ENCODE results near the gene IPCEF1. TPM values are rescaled to one million over a fixed set of nuclear protein-coding genes. Genes with fewer than 3 reads are reported as not detected.

The IPCEF1 gene
- total and polyA plus RNA-seq, 2 of the 8 experiments (the other 6 are each of a cell fraction or from before 2014, with no cell fraction given) = 0.41 to 0.78 TPM

DNA sequence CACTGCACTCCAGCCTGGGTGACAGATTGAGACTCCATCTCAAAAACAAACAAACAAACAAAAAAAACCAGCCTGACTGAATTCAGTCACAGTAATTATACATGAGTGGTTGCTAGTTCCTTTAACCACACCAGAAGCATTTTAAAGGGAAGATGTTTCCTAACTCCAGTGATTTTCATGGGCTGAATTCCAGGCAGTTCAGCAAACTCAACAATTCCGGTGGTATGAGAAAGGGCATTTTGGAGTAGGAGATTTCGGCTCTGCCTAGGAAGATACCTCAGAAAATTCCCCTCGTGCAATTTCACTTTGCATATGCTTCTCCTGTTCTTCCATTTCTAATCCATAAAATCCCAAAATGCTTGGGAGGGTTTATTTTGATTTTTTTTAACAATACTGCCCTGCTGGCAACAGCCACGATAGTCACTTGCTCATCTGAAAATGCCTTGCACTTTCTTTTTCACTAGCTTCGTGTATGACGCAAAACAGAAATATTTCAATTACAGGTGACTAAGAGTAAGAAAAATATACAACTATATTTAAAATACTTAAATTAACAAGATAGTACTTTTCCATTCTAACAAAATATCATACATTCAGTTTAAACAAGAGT lies 48.3 kb upstream of the IPCEF1 start:
- ChIA-PET CTCF (ENCODE audit: partially characterized antibody) (no interaction called here), POLR2A (ENCODE audit: partially characterized antibody) (no interaction called here)
- Histone ChIP-seq H3K27ac (ENCODE audit: low read depth, low read length) (no peak overlapping the region), H3K18ac (ENCODE audit: extremely low read depth, low read length) (no peak overlapping the region), H2BK20ac (ENCODE audit: low read length) (no peak overlapping the region), H3K4ac (replicated peaks; ENCODE audit: insufficient read length, low read depth, low read length) (no peak overlapping the region), H3K79me1 (ENCODE audit: low read depth, low read length) (no peaks in the 10 kb centered on the region), H3K23me2 (ENCODE audit: low read depth, low read length) (no peaks in the 10 kb centered on the region), H3K9ac (replicated peaks in 1 of 4; ENCODE audit: extremely low read depth in 1 of 4, low read depth in 3 of 4, low read length in 3 of 4) (no peak overlapping the region), H3K4me1 (replicated peaks in 1 of 4; ENCODE audit: control insufficient read depth in 3 of 4, insufficient read depth in 4 of 4, low read length in 3 of 4) (no peaks in the 10 kb centered on the region; a peak in 1 of 7 replicates), H3K4me3 (ENCODE audit: extremely low read depth in 1 of 4, insufficient read depth in 2 of 4, low read depth in 3 of 4, low read length in 4 of 4) (no peak overlapping the region), H3K23ac (ENCODE audit: insufficient read length) (no peak overlapping the region), H3K56ac (replicated peaks; ENCODE audit: insufficient read length, low read depth, low read length) (no peak overlapping the region), H2AFZ (ENCODE audit: low read length) (no peak overlapping the region), H3K9me3 (ENCODE audit: insufficient read depth in 2 of 2, low read depth in 1 of 2, low read length in 1 of 2) (no peaks in the 10 kb centered on the region), H4K5ac (ENCODE audit: insufficient read length, low read depth, low read length) (no peak overlapping the region), H3K27me3 (replicated peaks in 1 of 4; ENCODE audit: control insufficient read depth in 3 of 4, extremely low read depth in 1 of 4, insufficient read depth in 3 of 4, low read length in 3 of 4) (no peaks in the 10 kb centered on the region), H3K4me2 (ENCODE audit: insufficient read depth in 1 of 2, low read depth in 2 of 2, low read length in 2 of 2) (no peak overlapping the region), H3K14ac (ENCODE audit: insufficient read length) (no peak overlapping the region), H4K8ac (ENCODE audit: extremely low read depth, insufficient read depth, low read length) (no peak overlapping the region), H3K36me3 (ENCODE audit: control insufficient read depth in 2 of 4, insufficient read depth in 4 of 4, low read length in 3 of 4) (peaks cover 0 to 3% (median 0%) of the 10 kb centered on the region in 4 experiments; a peak in 1 of 8 replicates), H2BK15ac (ENCODE audit: low read length) (no peak overlapping the region), H2BK120ac (replicated peaks; ENCODE audit: low read depth, low read length) (no peak overlapping the region), H2BK12ac (ENCODE audit: low read depth, low read length) (no peak overlapping the region), H4K20me1 (replicated peaks in 1 of 2; ENCODE audit: control insufficient read depth in 1 of 2, insufficient read depth in 2 of 2, low read length in 2 of 2) (no peaks in the 10 kb centered on the region), H2AK5ac (ENCODE audit: low read depth, low read length) (no peak overlapping the region), H3K79me2 (ENCODE audit: control insufficient read depth in 1 of 2, insufficient read depth in 2 of 2, low read length in 2 of 2) (no peaks in the 10 kb centered on the region), H4K91ac (replicated peaks; ENCODE audit: insufficient read length, low read length) (no peak overlapping the region), H2BK5ac (ENCODE audit: low read depth, low read length) (no peak overlapping the region)
- 93% methylated on average over 6 of the region's 6 CpGs; no CpG with 5 or more reads in 1 of the 2 experiments for WGBS, 2 experiments (ENCODE audit: extremely low coverage in 1 of 2, insufficient coverage in 1 of 2, insufficient read length in 1 of 2, insufficient replicate concordance in 2 of 2, low coverage in 1 of 2, low lambda C conversion rate in 2 of 2, missing lambda C conversion rate in 1 of 2)
- FAIRE-seq (no peak), DNase-seq (ENCODE audit: low read depth in 1 of 2, low spot score in 2 of 2) (no peak)
- no peak for TF ChIP-seq EZH2 (IDR thresholded peaks at IDR 0.05; ENCODE audit: low read depth, low read length, severe bottlenecking)
- TF ChIP-seq SP1 (IDR thresholded peaks at IDR 0.05; ENCODE audit: low read depth, low read length) = no peak
